Measurements from ENCODE around the gene MUC5AC.
"Not testable (repeated sequence)": the region's sequence is repeated elsewhere in the genome, so short reads cannot be mapped to it uniquely, and the experiment has no call there.

Gene MUC5AC

GRCh38 chr11:1140642-1141490 is 16.9 kb upstream of the MUC5AC start:
- no peak for DNase-seq (ENCODE audit: low spot score)

- DNase-seq (ENCODE audit: low spot score) = no peak
Measured at GRCh38 chr11:1146365-1146764, 11.4 kb upstream of the MUC5AC start.

- DNase-seq (ENCODE audit: low spot score) = no peak
Measured at GRCh38 chr11:1147792-1148191, 10.0 kb upstream of the MUC5AC start.

GRCh38 chr11:1148752-1149180 is 9.0 kb upstream of the MUC5AC start:
- DNase-seq (ENCODE audit: low spot score) = no peak

GRCh38 chr11:1149545-1149944 is 8.2 kb upstream of the MUC5AC start:
- DNase-seq (ENCODE audit: low spot score) = no peak

GRCh38 chr11:1150116-1150515 is 7.6 kb upstream of the MUC5AC start:
- no peak for DNase-seq (ENCODE audit: low spot score)

- DNase-seq (ENCODE audit: low spot score) = no peak
Measured at GRCh38 chr11:1150769-1151365, 6.9 kb upstream of the MUC5AC start.

GRCh38 chr11:1151366-1152315 is 6.1 kb upstream of the MUC5AC start:
- DNase-seq (ENCODE audit: low spot score) = no peak

GRCh38 chr11:1152316-1153104 is 5.2 kb upstream of the MUC5AC start:
- DNase-seq (ENCODE audit: low spot score) = no peak

- no peak for DNase-seq (ENCODE audit: low spot score)
Measured at GRCh38 chr11:1153105-1153950, 4.4 kb upstream of the MUC5AC start.

- DNase-seq (ENCODE audit: low spot score) = no peak
Measured at GRCh38 chr11:1153951-1154493, 3.7 kb upstream of the MUC5AC start.

- not testable (repeated sequence) for DNase-seq (ENCODE audit: low spot score)
Measured at GRCh38 chr11:1154656-1155055, 3.1 kb upstream of the MUC5AC start.

GRCh38 chr11:1155274-1155693 is 2.5 kb upstream of the MUC5AC start:
- DNase-seq (ENCODE audit: low spot score) = no peak

- no peak for DNase-seq (ENCODE audit: low spot score)
Measured at GRCh38 chr11:1156506-1157340, 1.0 kb upstream of the MUC5AC start.

GRCh38 chr11:1157341-1157644 is 460 bp upstream of the MUC5AC start:
- DNase-seq (ENCODE audit: low spot score) = no peak

- DNase-seq (ENCODE audit: low spot score) = no peak
Measured at GRCh38 chr11:1158681-1159487, 1.1 kb downstream of the MUC5AC start.

GRCh38 chr11:1159488-1160220 is 1.9 kb downstream of the MUC5AC start:
- DNase-seq (ENCODE audit: low spot score) = not testable (repeated sequence)

Measured in SK-N-DZ (cell line).